SK-N-SH (cell line): ENCODE data around the gene SKIC8.

Experiments
- EZH2phosphoT487 ChIP-seq: fragments of 200-600 bp; sonication (generic); IDR thresholded peaks from 2 replicates; pipeline ENCODE4 v1.6.1; 2017; ENCODE audit warnings: low read depth, mixed run types, mild to moderate bottlenecking, antibody characterized with exemption, moderate library complexity, borderline replicate concordance
- FOXM1 ChIP-seq: IDR thresholded peaks from 2 replicates; pipeline ENCODE4 v1.4.0; 2012; ENCODE audit warnings: low read depth, mild to moderate bottlenecking
- NFIC ChIP-seq: IDR thresholded peaks from 2 replicates; pipeline ENCODE4 v1.4.0; 2012; ENCODE audit warnings: borderline replicate concordance
- SMC3 ChIP-seq: IDR thresholded peaks from 2 replicates; pipeline ENCODE4 v1.6.1; 2012; ENCODE audit warnings: low read depth, low read length, improper control_type of control experiment
- TF ChIP-seq, protein P1 (sequence below): fragments of 200-600 bp; sonication (generic); IDR thresholded peaks from 2 replicates; pipeline ENCODE4 v1.6.1; 2017; ENCODE audit warnings: antibody characterized with exemption, mild to moderate bottlenecking, moderate library complexity

DNA sequence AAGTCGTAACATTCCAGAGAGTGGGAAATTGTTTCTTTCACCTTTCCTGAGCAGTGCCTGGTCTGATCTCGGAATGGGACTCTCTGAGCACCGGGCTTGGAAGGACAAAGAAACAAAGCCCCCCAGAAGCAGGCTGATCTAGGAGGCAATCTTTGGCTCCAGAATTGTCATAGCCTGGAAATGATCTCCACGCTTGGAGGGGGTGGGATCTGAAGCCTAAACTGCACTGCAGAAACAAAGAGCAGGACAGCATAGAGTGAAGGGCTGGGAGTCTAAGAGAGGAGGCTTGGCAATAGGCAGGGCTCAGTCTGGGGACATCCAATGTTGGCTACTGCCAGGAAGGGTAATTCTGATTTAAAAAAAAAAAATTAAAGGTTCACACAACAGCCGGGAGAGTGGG is 42.6 kb upstream of the SKIC8 start:
- TF ChIP-seq EZH2phosphoT487 (no peak), FOXM1 (no peak), SMC3 (no peak), NFIC (no peak)
- TF ChIP-seq, protein P1, sequence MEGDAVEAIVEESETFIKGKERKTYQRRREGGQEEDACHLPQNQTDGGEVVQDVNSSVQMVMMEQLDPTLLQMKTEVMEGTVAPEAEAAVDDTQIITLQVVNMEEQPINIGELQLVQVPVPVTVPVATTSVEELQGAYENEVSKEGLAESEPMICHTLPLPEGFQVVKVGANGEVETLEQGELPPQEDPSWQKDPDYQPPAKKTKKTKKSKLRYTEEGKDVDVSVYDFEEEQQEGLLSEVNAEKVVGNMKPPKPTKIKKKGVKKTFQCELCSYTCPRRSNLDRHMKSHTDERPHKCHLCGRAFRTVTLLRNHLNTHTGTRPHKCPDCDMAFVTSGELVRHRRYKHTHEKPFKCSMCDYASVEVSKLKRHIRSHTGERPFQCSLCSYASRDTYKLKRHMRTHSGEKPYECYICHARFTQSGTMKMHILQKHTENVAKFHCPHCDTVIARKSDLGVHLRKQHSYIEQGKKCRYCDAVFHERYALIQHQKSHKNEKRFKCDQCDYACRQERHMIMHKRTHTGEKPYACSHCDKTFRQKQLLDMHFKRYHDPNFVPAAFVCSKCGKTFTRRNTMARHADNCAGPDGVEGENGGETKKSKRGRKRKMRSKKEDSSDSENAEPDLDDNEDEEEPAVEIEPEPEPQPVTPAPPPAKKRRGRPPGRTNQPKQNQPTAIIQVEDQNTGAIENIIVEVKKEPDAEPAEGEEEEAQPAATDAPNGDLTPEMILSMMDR: no peak
